Measurements from ENCODE around the gene FTCDNL1.

The FTCDNL1 gene

GRCh38 chr2:199738727-199739412 lies 112.1 kb downstream of the FTCDNL1 start:
- no peak for DNase-seq

- DNase-seq, result no peak
These were observed 116.3 kb downstream of the FTCDNL1 start for GRCh38 chr2:199734651-199735050.

DNA sequence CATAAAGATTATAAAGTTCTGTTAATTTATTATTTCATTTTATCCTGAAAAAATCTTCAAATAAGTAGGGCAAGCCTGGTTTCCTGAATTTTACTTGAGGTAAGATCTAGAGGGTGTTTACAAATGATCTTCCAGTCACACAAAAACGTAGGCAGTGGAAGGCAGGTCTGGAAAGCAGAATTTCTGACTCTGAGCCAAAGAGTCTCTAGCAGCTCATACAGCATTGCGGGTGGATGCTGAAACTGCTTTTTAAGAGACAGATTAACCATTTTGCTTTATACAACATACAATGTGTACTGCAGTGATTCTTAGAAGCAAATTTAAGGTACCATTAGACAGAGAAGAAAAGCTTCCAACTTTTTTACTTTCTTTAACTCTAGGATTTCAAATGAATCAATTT lies 117.0 kb downstream of the FTCDNL1 start:
- no peak for DNase-seq

GRCh38 chr2:199727801-199728200 lies 123.2 kb downstream of the FTCDNL1 start:
- DNase-seq, result no peak

GRCh38 chr2:199727306-199727705 lies 123.7 kb downstream of the FTCDNL1 start:
- DNase-seq, result no peak

- no peak for DNase-seq
These were observed 132.9 kb downstream of the FTCDNL1 start for GRCh38 chr2:199718074-199718473.

- DNase-seq, result no peak
These were observed 133.4 kb downstream of the FTCDNL1 start for GRCh38 chr2:199717587-199717907.

GRCh38 chr2:199716807-199717586 lies 134.0 kb downstream of the FTCDNL1 start:
- DNase-seq, result no peak

DNA sequence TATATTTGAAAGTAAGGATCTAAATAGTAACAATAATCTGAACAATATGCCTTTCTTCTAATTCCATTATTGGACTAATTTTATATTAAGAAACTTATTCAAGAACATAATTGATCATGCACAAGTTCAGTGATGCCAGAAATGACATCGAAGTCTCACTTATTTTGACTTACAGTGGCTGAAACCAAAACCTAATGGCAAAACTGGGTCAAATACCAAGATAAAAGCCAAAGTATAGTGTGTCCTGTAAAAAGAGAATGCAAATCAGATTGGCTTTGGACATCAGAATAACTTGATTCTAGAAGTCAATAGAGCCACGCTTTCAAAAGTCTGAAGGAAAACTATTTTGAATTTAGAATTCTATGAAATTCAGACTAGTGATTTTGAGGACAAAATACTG lies 137.2 kb downstream of the FTCDNL1 start:
- DNase-seq, result no peak

- no peak for DNase-seq
These were observed 140.4 kb downstream of the FTCDNL1 start for GRCh38 chr2:199710551-199710950.

Data from activated CD4-positive, alpha-beta T cell treated with anti-CD3 and anti-CD28 coated beads for 4 hours (primary cell).